Raji (cell line): ENCODE measurements around the gene SBNO2.

Experiments used
- POLR2A ChIP-seq: IDR thresholded peaks from 2 replicates; pipeline ENCODE4 v1.6.1; 2011; ENCODE audit warnings: low read depth, low read length, control low read depth; ENCODE audit not compliant: insufficient read depth

The SBNO2 gene

DNA sequence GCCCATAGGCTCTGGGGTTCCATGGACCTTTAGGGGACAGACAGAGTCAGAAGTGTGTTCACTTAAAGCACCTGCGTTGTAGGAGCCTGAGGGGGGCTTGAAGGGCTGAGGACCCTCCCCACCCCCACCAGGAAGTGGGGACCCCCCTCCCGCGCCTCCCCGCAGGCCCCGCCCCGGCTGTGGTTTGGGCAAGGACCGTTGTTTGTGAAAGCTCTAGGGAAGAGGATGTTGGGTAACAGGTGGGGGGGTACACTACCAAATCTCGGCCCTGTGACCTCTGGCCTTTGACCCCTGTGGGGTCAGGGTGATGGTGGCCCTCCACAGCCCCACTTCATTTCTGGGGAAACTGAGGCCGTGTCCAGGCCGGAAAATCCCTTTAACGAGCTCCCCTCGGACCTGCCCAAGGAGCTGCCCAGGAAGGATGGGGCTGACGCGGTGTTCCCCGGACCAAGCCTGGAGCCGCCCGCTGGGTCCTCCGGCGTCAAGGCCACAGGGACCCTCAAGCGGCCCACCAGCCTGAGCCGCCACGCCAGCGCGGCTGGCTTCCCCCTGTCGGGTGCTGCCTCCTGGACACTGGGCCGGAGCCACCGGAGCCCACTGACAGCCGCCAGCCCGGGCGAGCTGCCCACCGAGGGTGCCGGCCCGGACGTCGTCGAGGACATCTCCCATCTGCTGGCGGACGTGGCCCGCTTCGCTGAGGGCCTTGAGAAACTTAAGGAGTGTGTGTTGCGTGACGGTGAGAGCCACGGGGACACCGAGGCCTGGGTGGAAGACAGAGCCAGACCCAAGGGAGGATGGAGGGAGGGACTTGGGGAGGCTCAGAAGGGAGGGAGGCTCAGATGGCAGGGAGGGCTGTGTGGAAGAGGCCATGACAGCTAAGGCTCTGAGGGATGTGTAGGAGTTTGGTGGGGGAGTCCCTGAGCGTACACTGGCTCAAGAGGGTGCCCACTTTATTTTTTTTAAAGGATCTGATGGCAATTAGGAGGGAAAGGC is 105.8 kb downstream of the SBNO2 start:
- TF ChIP-seq POLR2A: no peak

- no peak for TF ChIP-seq POLR2A
Measured at GRCh38 chr19:1067341-1067957, 106.6 kb downstream of the SBNO2 start.

DNA sequence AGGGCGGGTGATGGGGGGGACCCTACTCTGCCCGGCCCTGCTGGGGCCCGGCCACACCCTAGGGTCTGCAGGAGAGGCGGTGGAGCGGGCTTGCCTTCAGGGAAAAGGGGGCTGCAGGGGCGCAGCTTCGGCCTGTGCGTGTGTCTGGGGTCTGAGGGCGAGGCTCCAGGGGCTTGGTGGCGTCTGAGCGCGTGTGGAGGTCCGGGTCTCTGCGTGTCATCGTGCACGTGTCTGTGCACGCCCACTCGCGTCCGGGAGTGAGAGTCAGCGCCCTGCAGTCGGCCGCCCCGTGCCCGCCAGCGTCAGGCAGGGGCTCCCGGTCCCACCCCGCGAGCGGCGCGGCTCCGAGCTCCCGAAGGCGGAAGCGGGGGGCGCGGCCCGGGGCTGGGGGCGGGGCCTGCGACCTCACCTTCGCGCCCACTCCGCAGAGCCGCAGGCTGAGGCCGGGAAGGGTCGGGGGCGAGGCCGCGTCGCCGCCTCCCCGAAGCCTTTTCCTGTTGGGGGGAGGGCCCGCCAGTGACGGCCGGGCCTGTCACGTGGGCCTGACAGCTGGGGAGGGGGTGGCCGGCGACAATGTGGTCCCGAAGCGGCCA is 107.2 kb downstream of the SBNO2 start, which contains the start of gene ARHGAP45:
TSS of gene ARHGAP45 (plus strand) at position 420 of the 593 bp plus-strand sequence. CDS start 239 bp downstream, outside the sequence.
- peak; percentile 70 for TF ChIP-seq POLR2A

- TF ChIP-seq POLR2A: no peak
Measured at GRCh38 chr19:1066251-1066747, 107.8 kb downstream of the SBNO2 start.

GRCh38 chr19:1065606-1066109 is 108.4 kb downstream of the SBNO2 start:
- TF ChIP-seq POLR2A: no peak

DNA sequence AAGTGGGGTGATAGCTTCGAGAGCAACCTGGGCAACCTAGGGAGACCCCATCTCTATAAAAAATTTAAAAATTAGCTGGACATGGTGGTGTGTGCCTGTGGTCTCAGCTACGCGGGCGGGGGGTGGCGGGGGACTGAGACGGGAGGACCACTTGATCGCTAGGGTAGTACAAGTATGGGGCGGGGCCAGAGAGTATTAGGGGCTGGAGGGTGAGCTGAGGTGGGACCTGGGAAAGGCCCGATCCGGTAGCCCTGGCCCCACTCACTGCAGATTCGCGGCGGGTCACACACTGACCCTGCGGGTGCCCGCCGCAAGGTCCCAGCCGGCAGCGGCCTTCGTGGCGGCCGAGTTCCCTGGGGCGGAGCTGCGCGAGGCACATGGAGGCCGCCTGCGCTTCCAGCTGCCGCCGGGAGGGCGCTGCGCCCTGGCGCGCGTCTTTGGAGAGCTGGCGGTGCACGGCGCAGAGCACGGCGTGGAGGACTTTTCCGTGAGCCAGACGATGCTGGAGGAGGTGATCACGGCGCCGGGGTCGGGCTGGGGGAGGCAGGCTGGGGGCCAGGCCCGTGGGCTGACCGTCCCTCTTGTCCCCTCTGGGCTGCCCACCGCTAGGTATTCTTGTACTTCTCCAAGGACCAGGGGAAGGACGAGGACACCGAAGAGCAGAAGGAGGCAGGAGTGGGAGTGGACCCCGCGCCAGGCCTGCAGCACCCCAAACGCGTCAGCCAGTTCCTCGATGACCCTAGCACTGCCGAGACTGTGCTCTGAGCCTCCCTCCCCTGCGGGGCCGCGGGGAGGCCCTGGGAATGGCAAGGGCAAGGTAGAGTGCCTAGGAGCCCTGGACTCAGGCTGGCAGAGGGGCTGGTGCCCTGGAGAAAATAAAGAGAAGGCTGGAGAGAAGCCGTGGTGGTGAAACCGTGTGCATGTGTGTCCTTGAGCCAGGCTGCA is 109.1 kb downstream of the SBNO2 start:
- TF ChIP-seq POLR2A: no peak

DNA sequence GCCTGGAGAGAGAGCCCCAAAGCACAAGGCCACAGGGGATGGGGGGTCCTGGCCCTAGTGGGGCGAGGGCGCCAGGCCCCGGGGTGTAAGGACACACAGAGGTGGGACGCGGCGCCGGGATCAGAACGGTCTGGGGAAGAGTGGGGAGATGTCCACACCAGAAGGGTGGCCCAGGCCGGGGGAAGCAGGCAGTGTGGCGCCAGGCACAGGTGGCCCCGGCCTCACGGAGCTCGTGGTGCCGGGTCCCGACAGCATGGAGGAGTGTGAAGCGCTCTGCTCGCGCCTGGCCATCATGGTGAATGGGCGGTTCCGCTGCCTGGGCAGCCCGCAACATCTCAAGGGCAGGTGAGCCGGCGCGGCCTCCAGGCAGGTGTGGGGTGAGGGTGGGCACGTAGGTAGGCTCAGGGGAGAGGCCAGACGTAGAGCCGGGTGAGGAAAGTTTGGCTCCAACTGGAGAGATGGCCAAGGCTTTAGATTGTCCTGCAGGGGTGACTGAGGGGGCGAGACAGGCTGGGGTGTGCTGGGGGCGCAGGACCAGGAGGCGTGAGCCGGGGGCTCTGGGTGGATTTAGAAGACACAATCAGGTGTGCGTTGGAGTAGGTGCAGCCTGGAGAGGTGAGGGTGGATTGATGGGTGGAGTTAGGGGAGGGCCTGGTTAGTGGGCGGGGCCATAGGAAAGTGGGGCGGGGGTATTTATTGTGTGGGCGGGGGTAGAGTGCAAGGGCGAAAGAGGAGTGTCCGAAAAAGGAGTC is 110.0 kb downstream of the SBNO2 start:
- no peak for TF ChIP-seq POLR2A

DNA sequence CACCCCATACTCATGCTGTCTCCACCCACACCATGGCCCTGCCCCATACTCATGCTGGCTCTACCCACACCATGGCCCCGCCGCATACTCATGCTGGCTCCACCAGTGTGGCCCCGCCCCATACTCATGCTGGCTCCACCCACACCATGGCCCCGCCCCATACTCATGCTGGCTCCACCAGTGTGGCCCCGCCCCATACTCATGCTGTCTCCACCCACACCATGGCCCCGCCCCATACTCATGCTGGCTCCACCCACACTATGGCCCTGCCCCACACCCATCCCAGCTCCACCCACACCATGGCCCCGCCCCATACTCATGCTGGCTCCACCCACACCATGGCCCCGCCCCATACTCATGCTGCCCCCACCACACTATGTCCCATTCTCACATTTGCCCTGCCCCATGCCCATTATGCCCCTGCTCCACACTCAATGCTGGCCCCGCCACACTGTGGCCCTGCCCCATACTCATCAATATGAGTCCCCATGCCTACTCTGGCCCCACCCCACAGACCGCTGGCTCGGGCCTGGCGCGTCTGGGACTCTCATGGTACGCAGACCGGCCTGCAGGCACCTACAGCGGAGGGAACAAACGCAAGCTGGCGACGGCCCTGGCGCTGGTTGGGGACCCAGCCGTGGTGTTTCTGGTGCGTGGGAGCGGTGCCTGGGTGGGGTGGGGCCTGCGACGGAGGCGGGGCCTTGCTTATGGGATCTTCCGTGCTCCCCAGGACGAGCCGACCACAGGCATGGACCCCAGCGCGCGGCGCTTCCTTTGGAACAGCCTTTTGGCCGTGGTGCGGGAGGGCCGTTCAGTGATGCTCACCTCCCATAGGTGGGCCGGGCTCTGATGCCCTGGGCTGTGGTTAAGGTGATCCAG is 110.8 kb downstream of the SBNO2 start:
- no peak for TF ChIP-seq POLR2A

DNA sequence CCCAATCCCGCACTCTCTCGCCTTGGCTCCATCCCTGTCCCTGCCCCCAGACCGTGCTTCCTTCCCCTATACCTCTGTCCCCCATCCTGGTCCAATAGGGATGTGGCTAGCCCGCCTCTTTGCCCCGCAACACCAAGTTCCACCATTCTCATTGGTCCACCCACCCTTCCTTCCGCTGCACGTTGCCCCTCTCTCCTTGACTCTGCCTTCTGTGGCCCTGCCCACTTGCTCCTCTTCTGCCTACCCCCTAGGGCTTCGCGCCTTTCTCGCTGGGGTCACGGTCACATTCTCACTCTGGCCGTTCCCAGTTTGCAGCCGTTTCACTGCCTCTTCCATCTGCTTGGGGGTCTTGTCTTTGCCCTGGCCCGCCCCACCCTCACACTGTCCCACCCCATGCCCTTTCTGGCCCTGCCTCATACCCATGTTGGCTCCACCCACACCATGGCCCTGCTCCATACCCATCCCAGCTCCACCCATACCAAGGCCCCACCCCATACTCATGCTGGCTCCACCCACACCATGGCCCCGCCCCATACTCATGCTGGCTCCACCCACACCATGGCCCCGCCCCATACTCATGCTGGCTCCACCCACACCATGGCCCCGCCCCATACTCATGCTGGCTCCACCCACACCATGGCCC is 111.6 kb downstream of the SBNO2 start:
- TF ChIP-seq POLR2A: 0 out of 2 replicates have a peak, but pooled peaks have one; percentile 3

- TF ChIP-seq POLR2A: 0 out of 2 replicates have a peak, but pooled peaks have one; percentile 5
Measured at GRCh38 chr19:1061987-1062386, 112.1 kb downstream of the SBNO2 start.

DNA sequence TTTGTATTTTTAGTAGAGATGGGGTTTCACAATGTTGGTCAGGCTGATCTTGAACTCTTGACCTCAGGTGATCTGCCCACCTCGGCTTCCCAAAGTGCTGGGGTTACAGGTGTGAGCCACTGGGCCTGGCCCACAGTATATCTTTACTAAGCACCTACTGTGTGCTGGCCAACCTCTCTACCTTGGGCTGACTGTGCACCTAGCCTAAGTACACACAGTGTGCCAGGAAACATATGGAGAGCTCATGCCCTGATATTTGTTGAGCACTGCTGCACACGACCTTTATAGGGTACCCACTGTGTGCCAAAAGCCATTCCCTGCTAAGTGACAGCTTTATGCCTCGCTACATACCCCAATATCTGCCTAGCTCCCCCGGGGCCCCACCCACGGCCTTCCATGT is 113.4 kb downstream of the SBNO2 start:
- no peak for TF ChIP-seq POLR2A

GRCh38 chr19:1058112-1058511 is 116.0 kb downstream of the SBNO2 start:
- no peak for TF ChIP-seq POLR2A
